CD4-positive, alpha-beta T cell treated with Interleukin-17A for 1 hour (primary cell): ENCODE data around the gene ATP10A.
"Not testable (repeated sequence)": the region's sequence is repeated elsewhere in the genome, so short reads cannot be mapped to it uniquely, and the experiment has no call there.

ENCODE experiments used
- DNase-seq: peaks from one replicate; pipeline ENCODE4 v3.0.0-alpha.2; 2020

Gene ATP10A

DNA sequence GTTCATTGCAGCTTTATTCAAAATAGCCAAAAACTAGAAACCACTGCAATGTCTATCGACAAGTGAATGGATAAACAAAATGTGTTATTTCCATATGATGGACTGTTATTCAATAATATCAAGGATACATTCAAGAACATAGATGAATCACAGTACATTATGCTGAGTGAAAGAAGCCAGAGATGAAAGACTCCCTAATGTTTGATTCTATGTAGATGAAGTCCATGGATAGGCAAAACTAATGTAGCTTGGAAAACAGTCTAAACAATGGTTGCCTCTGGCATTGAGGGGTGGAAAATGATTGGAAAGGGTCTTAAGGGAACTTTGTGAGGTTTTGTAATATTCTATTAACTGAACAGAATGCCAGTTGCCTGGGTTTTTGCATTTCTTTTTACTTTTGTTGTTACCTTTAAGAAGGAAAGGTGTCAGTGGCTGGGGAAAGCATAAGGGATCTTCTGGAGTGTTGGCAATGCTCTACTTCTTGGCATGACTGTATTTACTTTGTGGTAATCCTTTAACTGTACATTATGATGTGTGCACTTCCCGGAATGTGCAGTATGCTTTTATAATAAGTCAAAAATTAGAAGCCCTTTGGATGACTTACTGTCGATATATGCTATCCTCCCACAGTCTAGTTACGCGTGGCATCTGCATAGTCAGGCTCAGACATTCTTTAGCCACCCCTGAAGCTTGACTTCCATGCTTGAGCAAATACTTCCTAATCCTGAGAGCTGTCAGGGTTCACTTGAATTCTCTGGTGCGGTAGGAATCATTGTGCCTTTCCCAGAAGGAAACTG lies 20.5 kb upstream of the ATP10A start:
- no peak for DNase-seq

DNA sequence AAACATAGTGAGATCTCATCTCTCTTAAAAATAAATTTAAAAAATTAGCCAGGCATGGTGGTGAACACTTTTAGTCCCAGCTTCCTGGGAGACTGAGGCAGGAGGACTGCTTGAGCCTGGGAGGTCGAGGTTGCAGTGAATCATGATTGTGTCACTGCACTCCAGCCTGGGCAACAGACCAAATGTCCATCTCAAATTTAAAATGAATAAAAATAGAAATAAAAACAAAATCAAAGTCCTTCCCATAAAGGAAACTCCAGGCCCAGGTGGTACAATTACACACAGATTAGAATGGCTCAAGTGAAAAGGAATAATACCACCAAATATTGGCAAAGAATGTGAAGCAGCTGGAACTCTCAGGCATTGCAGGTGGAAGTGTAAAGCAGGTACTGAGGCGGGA lies 19.3 kb upstream of the ATP10A start:
- no peak for DNase-seq

DNA sequence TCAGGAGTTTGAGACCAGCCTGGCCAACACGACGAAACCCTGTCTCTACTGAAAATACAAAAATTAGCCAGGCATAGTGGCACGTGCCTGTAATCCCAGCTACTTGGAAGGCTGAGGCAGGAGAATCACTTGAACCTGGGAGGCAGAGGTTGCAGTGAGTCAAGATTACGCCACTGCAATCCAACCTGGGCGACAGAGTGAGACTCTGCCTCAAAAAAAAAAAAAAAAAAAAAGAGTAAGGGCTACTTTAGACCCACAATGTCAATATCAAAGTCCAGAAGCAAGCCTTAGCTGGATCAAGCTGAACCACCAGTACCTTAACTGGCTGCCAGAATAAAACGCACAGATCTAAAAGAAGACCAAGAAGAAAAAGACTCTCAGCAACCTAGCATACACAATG lies 17.8 kb upstream of the ATP10A start:
- DNase-seq, result not testable (repeated sequence)

DNA sequence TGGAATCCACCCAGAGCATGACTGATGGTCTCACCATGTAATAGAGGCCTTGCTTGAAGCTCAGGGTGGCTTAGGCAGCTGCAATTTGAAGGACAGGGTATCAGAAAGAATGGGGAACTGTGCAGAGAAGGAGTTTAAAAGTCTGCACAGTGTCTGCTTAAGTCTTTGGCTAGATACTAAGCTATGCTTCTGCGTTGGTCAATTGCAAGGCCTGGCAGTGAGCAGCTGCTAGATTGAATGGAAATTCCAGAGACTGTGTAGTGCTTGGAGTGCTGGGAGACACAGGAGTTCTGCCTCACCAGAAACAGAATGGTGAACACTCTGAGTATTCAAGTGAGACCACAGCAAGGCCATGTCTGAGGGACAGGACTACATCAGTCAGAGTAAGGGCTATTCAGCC lies 17.3 kb upstream of the ATP10A start:
- DNase-seq, result no peak

DNA sequence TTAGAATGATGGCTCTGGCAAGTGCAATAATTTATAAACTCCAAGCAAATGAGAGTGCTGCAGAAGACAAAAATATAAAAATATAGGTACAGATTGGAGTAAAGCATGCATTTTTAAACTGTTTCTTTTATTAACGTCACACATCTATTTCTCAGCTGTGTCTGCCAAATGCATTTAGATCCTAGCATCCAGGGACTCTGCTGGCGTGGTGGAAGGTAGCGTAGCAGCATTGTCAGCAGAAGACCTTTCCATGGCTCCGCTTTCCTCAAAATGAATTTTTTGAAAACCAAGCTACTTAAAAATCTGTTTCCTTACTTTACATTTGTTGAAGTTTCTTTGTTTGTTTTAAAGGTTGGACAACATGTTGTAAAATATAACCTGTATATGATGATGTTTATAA lies 16.3 kb upstream of the ATP10A start:
- DNase-seq, result no peak

DNA sequence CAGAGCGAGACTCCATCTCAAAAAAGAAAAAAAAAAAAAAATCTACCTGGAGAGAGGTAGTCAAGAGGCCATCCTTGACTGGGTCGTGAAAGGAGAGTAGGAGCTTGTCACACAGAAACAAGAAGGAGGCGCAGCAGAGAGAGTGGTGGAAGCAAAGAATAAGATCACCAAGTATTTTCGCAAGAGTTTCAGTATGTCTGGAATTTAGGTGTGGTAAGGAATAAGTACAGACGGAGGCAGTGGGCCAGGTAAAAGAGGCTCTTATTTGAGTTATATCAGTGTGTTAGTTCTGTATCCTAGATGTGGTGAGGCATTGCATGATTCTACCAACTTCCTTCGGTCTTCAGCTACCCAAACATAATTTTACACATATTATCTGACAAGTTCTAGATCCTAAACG lies 14.6 kb upstream of the ATP10A start:
- no peak for DNase-seq

DNA sequence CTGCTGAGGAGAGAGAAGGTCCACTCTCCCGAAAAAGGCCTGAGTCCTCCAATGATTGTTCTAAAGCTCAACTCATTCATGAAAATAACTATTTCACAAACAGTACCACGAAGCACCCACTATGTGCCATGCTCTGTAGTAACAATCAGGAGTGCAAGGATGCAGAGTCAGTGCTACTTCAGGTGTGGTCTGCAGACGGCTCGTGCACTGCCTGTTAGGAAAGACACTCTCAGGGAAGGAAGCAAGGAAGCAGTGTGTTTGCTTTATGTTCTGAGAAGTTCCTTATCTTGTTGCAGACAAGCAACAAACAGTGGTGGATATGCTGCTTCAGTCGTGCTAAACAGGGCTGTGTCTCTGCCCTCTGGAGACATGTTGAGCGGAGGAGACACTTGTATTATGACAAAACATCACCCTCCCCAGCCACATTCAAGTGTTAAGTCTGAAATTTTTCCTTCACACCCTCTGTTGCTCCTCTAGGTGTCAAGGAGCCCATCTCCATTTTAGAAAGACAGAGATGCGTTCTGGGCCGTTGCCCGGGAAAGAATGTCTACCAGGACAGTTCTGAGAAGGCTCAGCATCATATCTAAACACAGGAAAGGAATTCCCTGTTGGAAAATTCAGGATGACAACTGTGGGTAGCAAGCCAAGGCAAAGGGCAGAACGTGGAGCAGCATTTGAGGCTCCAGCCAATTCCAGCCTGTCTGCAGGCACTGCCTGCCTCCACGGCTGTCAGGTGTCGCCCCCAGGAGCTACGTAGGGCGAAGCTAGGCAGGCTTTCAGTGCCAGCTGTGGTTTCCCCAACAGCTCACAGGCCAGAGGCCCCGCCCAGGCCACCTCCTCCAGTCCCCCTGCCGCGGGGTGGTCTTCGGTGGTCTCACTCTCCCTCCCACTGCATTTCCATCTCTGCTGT lies 13.4 kb upstream of the ATP10A start:
- DNase-seq, result no peak

DNA sequence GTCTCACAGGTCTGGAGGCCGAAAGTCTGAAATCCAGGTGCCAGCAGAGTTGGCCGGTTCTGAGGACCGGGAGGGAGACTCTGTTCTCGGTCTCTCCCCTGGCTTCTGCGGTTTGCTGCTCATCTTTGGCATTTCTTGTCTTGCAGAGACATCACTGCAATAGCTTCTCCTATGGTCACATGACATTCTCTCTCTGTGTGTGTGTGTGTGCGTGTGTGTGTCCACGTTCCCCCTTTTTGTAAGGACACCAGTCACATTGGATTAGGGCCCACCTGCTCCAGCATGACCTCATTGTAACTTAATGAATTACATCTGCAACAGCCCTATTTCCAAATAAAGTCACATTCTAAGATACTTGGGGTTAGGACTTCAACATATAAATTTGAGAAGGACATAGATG lies 12.4 kb upstream of the ATP10A start:
- DNase-seq, result no peak

DNA sequence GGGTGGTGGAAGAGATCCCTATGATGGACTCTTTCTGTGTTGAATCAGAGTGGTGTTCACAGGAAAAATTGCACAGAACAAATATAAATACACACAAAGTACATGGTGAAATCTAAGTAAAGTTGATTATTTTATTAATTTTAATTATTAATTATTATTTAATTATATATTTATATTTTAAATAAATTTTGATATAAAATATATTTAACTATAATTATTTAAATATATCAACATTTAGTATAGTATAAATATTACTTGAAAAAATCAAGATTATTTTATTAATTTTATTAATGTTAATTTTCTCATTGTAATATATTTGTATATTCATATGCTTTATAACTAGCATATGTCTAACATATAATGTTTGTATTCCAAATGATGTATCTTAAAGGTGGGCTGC lies 11.3 kb upstream of the ATP10A start:
- no peak for DNase-seq

DNA sequence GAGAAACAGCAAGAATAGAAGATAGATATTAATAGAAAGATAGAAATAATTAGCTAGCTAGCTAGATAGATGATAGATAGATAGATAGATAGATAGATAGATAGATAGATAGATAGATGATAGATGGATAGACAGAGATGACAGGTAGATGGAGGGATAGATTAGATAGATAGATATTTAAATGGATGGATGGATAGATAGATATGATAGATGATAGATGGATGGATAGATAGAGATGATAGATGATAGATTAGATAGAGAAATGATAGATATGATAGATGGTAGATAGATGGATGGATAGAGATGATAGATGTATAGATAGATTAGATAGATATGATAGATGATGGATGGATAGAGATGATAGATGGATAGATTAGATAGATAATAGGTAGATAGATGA lies 8.3 kb upstream of the ATP10A start:
- DNase-seq, result no peak

DNA sequence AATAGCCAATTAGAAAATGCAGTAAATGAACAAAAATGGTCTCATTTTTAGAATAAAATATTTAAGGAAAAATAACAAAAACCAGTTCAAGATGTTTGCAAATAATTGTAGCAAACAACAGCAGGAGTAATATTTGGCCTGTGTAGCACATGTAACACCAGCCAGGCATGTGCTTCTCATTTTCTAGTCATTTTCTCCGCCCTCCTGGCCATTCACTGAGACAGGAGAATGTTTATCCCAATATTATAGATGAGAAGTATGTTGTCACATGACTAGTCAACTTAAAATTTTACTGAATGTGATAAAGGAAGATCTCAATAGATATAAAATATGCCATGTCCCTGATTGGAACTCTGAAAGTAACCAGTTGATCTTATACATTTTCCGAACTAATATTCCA lies 7.8 kb upstream of the ATP10A start:
- DNase-seq, result no peak

DNA sequence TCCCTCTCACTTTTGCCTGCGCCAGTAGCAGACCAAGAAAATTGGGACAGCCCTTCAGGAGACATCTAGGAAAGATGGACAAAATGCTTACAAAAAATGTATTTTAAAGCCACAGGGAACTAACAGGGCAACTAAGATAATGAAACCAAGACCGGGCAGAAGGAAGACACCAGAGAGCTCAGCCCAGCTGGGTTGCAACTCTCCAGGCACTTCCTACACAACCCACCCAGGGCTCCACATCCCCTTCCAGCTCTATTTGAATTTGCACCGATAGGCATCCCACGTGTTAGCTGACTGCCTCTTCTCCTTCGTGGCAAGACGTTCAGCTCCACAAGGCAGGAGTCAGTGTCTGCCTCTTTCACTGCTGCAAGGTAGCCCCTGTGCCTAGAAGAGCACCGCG lies 6.6 kb upstream of the ATP10A start:
- no peak for DNase-seq

DNA sequence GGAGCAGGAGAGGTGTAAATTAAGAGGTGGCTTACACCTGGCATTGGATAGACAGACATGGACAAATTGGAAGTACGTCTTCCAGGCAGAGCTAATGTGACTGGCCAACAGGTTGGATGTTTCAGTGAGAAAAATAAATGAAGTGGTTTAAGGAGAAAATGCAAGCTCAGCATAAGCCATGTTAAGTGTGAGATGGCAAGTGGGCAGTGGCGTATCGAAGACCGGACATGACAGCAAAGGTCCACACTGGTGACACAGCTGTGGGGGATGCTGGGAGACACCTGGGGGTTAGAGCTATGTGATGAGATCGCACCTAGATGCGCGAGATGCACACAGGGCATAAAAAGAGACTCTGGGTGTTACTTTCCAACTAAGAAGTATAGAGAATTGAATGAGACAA lies 3.7 kb upstream of the ATP10A start:
- DNase-seq, result no peak

DNA sequence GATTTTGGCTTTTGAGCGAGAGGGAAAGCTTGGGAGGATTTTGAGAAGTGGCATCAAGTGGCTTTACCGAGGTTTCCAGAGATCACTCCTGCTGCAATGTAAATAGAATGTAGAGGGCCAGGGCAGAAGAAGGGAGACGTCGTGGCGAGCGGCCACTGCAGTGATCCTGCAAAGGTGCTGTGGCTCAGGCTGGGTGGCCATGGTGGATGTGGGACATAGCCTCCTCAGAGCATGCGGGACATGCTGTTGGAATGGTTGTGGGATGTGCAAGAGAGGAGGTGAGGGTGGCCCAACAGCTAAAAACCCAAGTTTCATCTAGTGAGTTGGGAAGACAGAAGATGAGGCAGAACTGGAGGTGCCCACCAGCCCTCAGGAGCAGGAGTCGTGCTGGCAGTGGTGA lies 3.1 kb upstream of the ATP10A start:
- DNase-seq, result no peak

DNA sequence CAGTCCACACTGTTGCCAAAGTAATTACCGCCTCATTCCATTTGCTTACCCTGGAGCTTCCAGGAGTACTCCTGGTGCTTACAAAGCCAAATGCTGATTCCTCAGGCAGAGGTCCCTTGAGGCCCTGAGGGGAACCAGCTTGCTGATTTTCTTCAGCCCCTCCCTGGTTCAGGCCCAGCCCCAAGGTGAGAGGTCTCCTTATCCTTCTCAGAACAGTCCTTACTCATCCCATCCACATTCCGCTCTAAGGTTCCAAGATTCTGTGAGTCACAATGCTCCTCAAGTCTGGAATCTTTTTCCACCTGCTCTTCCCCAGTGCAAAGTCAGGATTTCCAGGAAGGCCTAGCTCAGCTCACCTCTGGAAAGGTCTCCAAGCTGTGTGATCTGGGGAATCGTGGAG lies 1.8 kb upstream of the ATP10A start:
- no peak for DNase-seq

DNA sequence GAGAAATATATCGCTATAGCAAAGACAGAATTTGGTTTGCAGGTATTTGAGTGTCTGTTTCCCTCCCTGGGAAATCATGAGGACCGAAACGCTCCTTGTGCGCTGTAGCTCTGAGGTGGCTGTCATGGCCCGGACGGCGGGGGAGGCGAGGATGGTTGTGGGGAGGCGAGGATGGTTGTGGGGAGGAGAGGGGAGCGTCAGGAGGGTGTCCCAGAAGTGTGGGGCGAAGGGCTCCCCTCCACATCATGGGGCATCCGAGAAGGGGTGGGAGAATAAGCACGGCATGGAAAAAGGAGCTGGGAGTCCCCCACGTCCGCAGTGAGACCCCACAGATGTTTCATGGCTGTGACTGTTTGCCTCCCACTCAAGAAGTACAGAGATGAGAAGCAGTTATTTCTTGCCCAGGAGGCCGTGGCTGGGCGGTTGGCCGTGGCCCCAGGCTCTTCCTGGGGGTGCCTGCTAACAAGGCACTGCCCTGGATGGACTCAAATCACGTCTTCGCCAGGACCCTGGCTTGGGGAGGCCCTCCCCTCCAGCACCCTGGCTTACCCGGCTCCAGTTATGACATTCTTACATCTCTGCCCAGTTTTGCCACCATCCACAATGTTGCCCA lies 947 bp upstream of the ATP10A start:
- DNase-seq, result no peak

DNA sequence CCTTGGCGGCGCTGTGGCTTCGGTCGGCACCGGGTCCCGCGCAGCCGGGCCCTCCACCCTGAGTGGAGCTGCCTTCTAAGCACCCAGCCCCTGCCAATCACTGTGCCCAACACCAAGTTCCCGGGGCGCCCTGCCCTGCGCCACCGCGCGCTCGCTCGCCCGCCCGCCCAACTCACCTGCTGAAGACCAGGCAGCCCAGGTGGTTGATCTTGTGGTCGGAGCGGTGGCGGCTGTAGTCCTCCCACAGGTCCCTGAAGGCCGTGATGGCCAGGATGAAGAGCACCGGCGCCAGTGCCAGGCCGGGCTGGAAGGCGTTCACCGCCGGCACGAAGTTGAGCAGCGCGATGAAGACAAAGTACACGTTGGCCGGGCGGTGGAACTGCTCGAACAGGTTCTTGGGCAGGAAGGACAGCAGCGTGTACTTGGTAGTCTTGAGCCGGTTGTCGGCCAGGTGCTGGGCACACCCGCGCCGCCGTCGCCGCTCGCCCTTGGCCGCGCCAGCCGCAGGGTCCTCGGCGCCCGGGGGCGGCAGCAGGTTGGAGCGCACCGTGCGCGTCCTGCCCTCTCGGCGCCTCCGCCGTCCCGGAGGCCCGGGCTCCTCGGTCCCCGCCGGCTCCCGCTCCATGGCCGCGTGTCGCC lies 536 bp downstream of the ATP10A start:
- DNase-seq, result peak; percentile 66

DNA sequence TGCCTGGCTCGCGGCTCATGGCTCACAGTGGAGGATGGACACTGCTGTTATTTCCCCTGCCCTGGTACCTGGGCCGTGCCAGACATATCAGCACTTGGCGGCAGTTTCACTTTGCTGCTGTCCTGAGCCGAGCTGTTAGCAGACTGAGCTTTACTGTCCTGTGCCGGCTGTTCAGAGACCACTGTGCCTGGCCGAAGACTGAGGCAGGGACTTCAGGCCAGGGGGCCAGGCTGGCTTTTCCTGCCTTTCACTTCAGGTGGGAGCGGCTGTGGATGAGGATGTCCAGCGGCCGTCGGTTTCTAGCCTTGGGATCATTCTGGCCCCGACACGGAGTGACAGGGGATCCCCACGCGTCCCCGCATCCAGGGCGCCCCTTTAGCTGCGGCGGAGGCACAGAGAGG lies 1.1 kb downstream of the ATP10A start:
- DNase-seq, result peak; percentile 32

DNA sequence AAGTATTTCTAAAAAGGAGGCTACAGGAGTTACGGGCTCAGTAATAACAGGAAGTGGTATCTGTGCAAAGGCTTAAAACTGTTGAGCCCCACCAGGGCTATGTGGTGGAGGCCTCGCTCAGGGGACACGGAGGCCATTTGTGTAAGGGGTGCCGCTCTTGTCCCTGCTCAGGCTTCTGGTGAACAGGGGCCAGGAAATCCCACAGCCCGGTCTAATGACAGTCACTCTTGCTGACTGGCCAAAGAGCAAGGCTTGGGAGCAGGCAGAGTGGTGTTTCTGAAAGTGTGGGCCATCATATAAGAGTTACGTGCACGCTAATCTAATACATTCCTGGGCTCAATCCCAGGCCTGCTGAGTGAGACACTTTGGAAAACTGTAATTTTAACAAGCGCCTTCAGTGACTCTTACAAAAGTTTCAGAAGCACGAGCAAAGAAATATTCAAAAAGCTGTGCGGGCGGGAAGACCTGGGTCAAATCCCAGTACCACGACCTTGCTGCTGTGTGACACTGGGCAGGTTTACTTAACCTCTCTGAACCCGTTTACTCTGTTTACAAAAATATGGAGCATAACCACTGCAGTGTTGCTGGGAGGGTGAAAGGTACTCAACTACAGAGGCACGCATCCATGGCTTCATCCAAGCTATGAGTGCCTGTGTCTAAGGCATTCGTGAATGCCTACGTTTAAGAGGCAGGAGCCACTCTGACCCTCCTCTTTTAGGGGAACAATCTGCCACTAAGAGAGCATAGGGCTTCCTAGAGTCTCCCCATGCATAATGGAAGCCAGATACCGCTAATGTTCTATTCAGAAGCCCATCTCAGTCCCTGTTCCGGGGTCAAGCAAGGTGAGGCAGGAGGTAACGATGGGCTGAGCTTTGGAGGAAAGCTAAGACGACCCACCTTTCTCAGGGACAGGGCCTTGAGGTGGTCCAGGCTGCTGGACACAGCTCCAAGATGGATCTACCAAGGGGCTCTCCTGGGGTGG lies 2.0 kb downstream of the ATP10A start:
- DNase-seq, result peak; percentile 56

DNA sequence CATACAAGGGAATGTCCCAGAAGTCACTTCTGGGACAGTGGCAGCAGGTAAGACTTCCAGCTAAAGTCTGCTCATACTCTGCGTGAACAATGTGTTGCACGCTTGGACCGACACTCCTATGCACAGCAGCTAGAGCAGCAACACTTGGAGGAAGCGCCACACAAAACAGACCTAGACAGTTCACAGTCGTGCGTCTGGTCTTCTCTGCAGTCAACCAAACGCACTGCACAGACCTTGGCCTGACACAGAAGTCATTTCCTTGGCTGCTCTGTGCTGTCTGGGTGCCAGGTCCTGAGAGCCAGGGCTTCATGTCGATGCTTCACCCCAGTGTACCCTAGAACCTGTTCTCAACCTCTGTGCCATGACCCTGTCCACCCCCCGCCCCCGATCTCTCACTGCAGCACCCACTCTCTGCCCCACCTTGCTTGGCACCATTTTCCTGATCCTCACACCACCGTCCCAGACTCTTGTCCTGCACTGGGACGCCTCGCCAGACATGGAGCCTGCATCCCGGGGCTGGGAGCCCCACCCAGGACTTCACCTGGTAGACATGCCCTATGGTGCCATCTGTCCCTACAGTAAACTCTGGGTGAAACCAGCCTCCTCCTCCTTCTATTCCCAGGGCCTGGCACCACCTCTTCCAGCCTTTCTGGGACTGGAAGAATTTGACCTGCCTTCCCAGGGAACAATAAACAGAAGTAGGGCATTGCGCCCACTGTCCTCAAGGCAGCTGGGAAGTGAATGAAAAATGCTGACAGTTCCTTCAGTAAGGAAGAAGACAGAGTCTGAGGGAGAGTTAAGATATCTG lies 3.1 kb downstream of the ATP10A start:
- peak; percentile 48 for DNase-seq
